SK-N-DZ (cell line): ENCODE data around the gene PIP5K1B. TPM values are rescaled to one million over a fixed set of nuclear protein-coding genes. Genes with fewer than 3 reads are reported as not detected.
"Not testable (repeated sequence)": the region's sequence is repeated elsewhere in the genome, so short reads cannot be mapped to it uniquely, and the experiment has no call there.

Experiments
- DNase-seq: peaks from one replicate; pipeline ENCODE4 v3.0.0-alpha.2; 2015; ENCODE audit warnings: low spot score
- polyA plus RNA-seq, 2 experiments: library from polyadenylated mRNA; depleted of rRNA; stranded (reverse); fragments of >200 nt; gene quantifications; 2 replicates each; pipeline ENCODE4 v1.2.3, GENCODE V29; 2014

The PIP5K1B gene
- polyA plus RNA-seq (2014; cell fraction: cytosol; rRNA removed) = not detected in 2 replicates
- polyA plus RNA-seq (2014; cell fraction: nucleus; rRNA removed) = not detected in 2 replicates

- peak; percentile 72 for DNase-seq
Observed at GRCh38 chr9:68704814-68705530, at the start of gene PIP5K1B. Gene PIP5K1B (plus strand): TSS chr9:68705240. CDS start chr9:68822615, 117,375 bp downstream.

GRCh38 chr9:68664036-68664435 lies 41.0 kb upstream of the PIP5K1B start:
- no peak for DNase-seq

- DNase-seq = no peak
Observed at GRCh38 chr9:68668127-68668526, 36.9 kb upstream of the PIP5K1B start.

- no peak for DNase-seq
Observed at GRCh38 chr9:68669218-68669617, 35.8 kb upstream of the PIP5K1B start.

- no peak for DNase-seq
Observed at GRCh38 chr9:68672215-68672614, 32.8 kb upstream of the PIP5K1B start.

- no peak for DNase-seq
Observed at GRCh38 chr9:68672625-68673024, 32.4 kb upstream of the PIP5K1B start.

GRCh38 chr9:68678430-68678829 lies 26.6 kb upstream of the PIP5K1B start:
- DNase-seq = peak; percentile 26

GRCh38 chr9:68683433-68683832 lies 21.6 kb upstream of the PIP5K1B start:
- DNase-seq = no peak

GRCh38 chr9:68685213-68685612 lies 19.8 kb upstream of the PIP5K1B start:
- no peak for DNase-seq

- DNase-seq = no peak
Observed at GRCh38 chr9:68685770-68686169, 19.3 kb upstream of the PIP5K1B start.

- no peak for DNase-seq
Observed at GRCh38 chr9:68690088-68690487, 15.0 kb upstream of the PIP5K1B start.

GRCh38 chr9:68692519-68692918 lies 12.5 kb upstream of the PIP5K1B start:
- DNase-seq = no peak

GRCh38 chr9:68694125-68694524 lies 10.9 kb upstream of the PIP5K1B start:
- no peak for DNase-seq

- no peak for DNase-seq
Observed at GRCh38 chr9:68697851-68698250, 7.2 kb upstream of the PIP5K1B start.

- DNase-seq = no peak
Observed at GRCh38 chr9:68698943-68699509, 6.0 kb upstream of the PIP5K1B start.

- DNase-seq = not testable (repeated sequence)
Observed at GRCh38 chr9:68699625-68700024, 5.4 kb upstream of the PIP5K1B start.

GRCh38 chr9:68702493-68702892 lies 2.5 kb upstream of the PIP5K1B start:
- DNase-seq = no peak

GRCh38 chr9:68703672-68704071 lies 1.4 kb upstream of the PIP5K1B start:
- no peak for DNase-seq

GRCh38 chr9:68704498-68704813 lies 584 bp upstream of the PIP5K1B start:
- DNase-seq = no peak

- peak; percentile 11 for DNase-seq
Observed at GRCh38 chr9:68705531-68706362, 707 bp downstream of the PIP5K1B start.

GRCh38 chr9:68706363-68707201 lies 1.5 kb downstream of the PIP5K1B start:
- DNase-seq = no peak
